H1 (cell line): ENCODE measurements around the gene NUBP2. TPM values are rescaled to one million over a fixed set of nuclear protein-coding genes. Genes with fewer than 3 reads are reported as not detected.

Source experiments
- CTCF ChIA-PET: fragments of 300-600 bp; sonication (Branson Sonifier 250); formaldehyde crosslinking; loops from one replicate; lab custom pipeline; 2021; ENCODE audit not compliant: partially characterized antibody; lab: Charles Lee
- POLR2A ChIA-PET: fragments of 300-600 bp; sonication (Branson Sonifier 250); formaldehyde crosslinking; loops from one replicate; lab custom pipeline; 2021; ENCODE audit warnings: inconsistent platforms; ENCODE audit not compliant: partially characterized antibody; lab: Charles Lee
- DNase-seq, 2 experiments: peaks; one replicate each; pipeline versions ENCODE4 v3.0.0 to v3.0.0-alpha.2; 2010 to 2022; ENCODE audit warnings: low spot score in 2 of 2, low read depth in 1 of 2, mixed read lengths in 1 of 2
- FAIRE-seq: peaks from 2 replicates; lab custom pipeline; 2011; peaks lifted over from hg19 to GRCh38; lab: Jason Lieb, UNC
- H2AFZ ChIP-seq: 2 replicates; pipeline ENCODE4 v1.8.1; 2012; ENCODE audit warnings: low read length, inconsistent platforms
- H2AK5ac ChIP-seq: 2 replicates; pipeline ENCODE4 v1.6.1; 2013; ENCODE audit warnings: low read depth, low read length
- H2BK120ac ChIP-seq: replicated peaks from 2 replicates; pipeline ENCODE3; 2013; ENCODE audit warnings: low read depth, low read length, inconsistent platforms
- H2BK12ac ChIP-seq: 2 replicates; pipeline ENCODE4 v1.6.1; 2013; ENCODE audit warnings: low read depth, low read length
- H2BK15ac ChIP-seq: 2 replicates; pipeline ENCODE4 v1.6.1; 2013; ENCODE audit warnings: low read length
- H2BK20ac ChIP-seq: 2 replicates; pipeline ENCODE4 v1.6.1; 2013; ENCODE audit warnings: low read length
- H2BK5ac ChIP-seq: 2 replicates; pipeline ENCODE4 v1.6.1; 2013; ENCODE audit warnings: low read depth, low read length
- H3K14ac ChIP-seq: 2 replicates; pipeline ENCODE4 v1.6.1; 2013; ENCODE audit warnings: inconsistent platforms; ENCODE audit not compliant: insufficient read length
- H3K18ac ChIP-seq: 2 replicates; pipeline ENCODE4 v1.6.1; 2013; ENCODE audit warnings: low read length; ENCODE audit errors: extremely low read depth
- H3K23ac ChIP-seq: 2 replicates; pipeline ENCODE4 v1.6.1; 2013; ENCODE audit warnings: inconsistent platforms; ENCODE audit not compliant: insufficient read length
- H3K23me2 ChIP-seq: 2 replicates; pipeline ENCODE4 v1.6.1; 2013; ENCODE audit warnings: low read depth, low read length
- H3K27ac ChIP-seq: 2 replicates; pipeline ENCODE4 v1.6.1; 2011; ENCODE audit warnings: low read depth, low read length, inconsistent platforms
- H3K27me3 ChIP-seq, 4 experiments: replicated peaks in 1 of 4; 1 replicate in 1 of 4; 2 replicates in 3 of 4; pipeline versions ENCODE4 v1.6.1 to v1.8.1; 2011 to 2013; ENCODE audit warnings: low read length in 3 of 4, mild to moderate bottlenecking in 3 of 4, inconsistent platforms in 2 of 4, mixed read lengths in 2 of 4, moderate library complexity in 1 of 4; ENCODE audit not compliant: control insufficient read depth in 3 of 4, insufficient read depth in 3 of 4; ENCODE audit errors: extremely low read depth in 1 of 4
- H3K36me3 ChIP-seq, 4 experiments: 2 replicates each; pipeline versions ENCODE4 v1.6.1 to v1.8.1; 2011 to 2013; ENCODE audit warnings: mild to moderate bottlenecking in 4 of 4, low read length in 3 of 4, moderate library complexity in 2 of 4, control low read depth in 1 of 4, inconsistent platforms in 1 of 4; ENCODE audit not compliant: insufficient read depth in 4 of 4, control insufficient read depth in 2 of 4
- H3K4ac ChIP-seq: replicated peaks from 2 replicates; pipeline ENCODE3; 2013; ENCODE audit warnings: low read length, low read depth, mixed read lengths, inconsistent platforms; ENCODE audit not compliant: insufficient read length
- H3K4me1 ChIP-seq, 4 experiments: replicated peaks in 1 of 4; 1 replicate in 1 of 4; 2 replicates in 3 of 4; pipeline versions ENCODE4 v1.6.1 to v1.8.1; 2011 to 2013; ENCODE audit warnings: low read length in 3 of 4, inconsistent platforms in 2 of 4, mixed read lengths in 1 of 4; ENCODE audit not compliant: insufficient read depth in 4 of 4, control insufficient read depth in 3 of 4
- H3K4me2 ChIP-seq, 2 experiments: 2 replicates each; pipeline versions ENCODE4 v1.6.1 to v1.8.1; 2011 to 2013; ENCODE audit warnings: low read depth in 2 of 2, low read length in 2 of 2, control low read depth in 1 of 2, inconsistent platforms in 1 of 2, mild to moderate bottlenecking in 1 of 2; ENCODE audit not compliant: insufficient read depth in 1 of 2
- H3K4me3 ChIP-seq, 4 experiments: fragments of 200-600, 300-600 bp in 1 of 4; sonication (generic), shearing (Covaris generic), sonication (Bioruptor Twin) in 1 of 4; 2 replicates each; pipeline versions ENCODE4 v1.5.1 to v1.8.1; 2011 to 2016; ENCODE audit warnings: low read length in 4 of 4, low read depth in 3 of 4, control low read depth in 2 of 4, inconsistent platforms in 2 of 4, mild to moderate bottlenecking in 2 of 4, mixed read lengths in 1 of 4, moderate library complexity in 1 of 4; ENCODE audit not compliant: insufficient read depth in 2 of 4; ENCODE audit errors: extremely low read depth in 1 of 4
- H3K56ac ChIP-seq: replicated peaks from 2 replicates; pipeline ENCODE3; 2013; ENCODE audit warnings: low read depth, mild to moderate bottlenecking, mixed read lengths, low read length, inconsistent platforms; ENCODE audit not compliant: insufficient read length
- H3K79me1 ChIP-seq: 2 replicates; pipeline ENCODE4 v1.6.1; 2013; ENCODE audit warnings: low read depth, low read length, control low read depth
- H3K79me2 ChIP-seq, 2 experiments: 2 replicates each; pipeline versions ENCODE4 v1.6.1 to v1.8.1; 2012 to 2013; ENCODE audit warnings: low read length in 2 of 2, mild to moderate bottlenecking in 2 of 2, inconsistent platforms in 1 of 2; ENCODE audit not compliant: insufficient read depth in 2 of 2, control insufficient read depth in 1 of 2
- H3K9ac ChIP-seq, 4 experiments: replicated peaks in 1 of 4; 1 replicate in 1 of 4; 2 replicates in 3 of 4; pipeline versions ENCODE4 v1.6.1 to v1.8.1; 2011 to 2013; ENCODE audit warnings: low read depth in 3 of 4, low read length in 3 of 4, control low read depth in 2 of 4, mild to moderate bottlenecking in 2 of 4, moderate library complexity in 2 of 4, inconsistent platforms in 1 of 4; ENCODE audit errors: extremely low read depth in 1 of 4
- H3K9me3 ChIP-seq, 2 experiments: 2 replicates each; pipeline versions ENCODE4 v1.6.1 to v1.8.1; 2012 to 2013; ENCODE audit warnings: mild to moderate bottlenecking in 2 of 2, moderate library complexity in 2 of 2, control low read depth in 1 of 2, inconsistent platforms in 1 of 2, low read depth in 1 of 2, low read length in 1 of 2, mixed read lengths in 1 of 2; ENCODE audit not compliant: insufficient read depth in 2 of 2
- H4K20me1 ChIP-seq, 2 experiments: replicated peaks in 1 of 2; 2 replicates each; pipeline versions ENCODE3 to v1.8.1; 2011 to 2013; ENCODE audit warnings: inconsistent platforms in 2 of 2, low read length in 2 of 2, mild to moderate bottlenecking in 1 of 2; ENCODE audit not compliant: insufficient read depth in 2 of 2, control insufficient read depth in 1 of 2
- H4K5ac ChIP-seq: 2 replicates; pipeline ENCODE4 v1.6.1; 2013; ENCODE audit warnings: low read length, low read depth, mixed read lengths, inconsistent platforms; ENCODE audit not compliant: insufficient read length
- H4K8ac ChIP-seq: 2 replicates; pipeline ENCODE4 v1.8.0; 2013; ENCODE audit warnings: mild to moderate bottlenecking, moderate library complexity, low read length, inconsistent platforms; ENCODE audit not compliant: insufficient read depth; ENCODE audit errors: extremely low read depth
- H4K91ac ChIP-seq: replicated peaks from 2 replicates; pipeline ENCODE3; 2013; ENCODE audit warnings: low read length, mixed read lengths, inconsistent platforms; ENCODE audit not compliant: insufficient read length
- JUN ChIP-seq: IDR thresholded peaks from 2 replicates; pipeline ENCODE4 v1.6.1; 2011; ENCODE audit warnings: low read depth, mild to moderate bottlenecking, improper control_type of control experiment, low read length
- RBBP5 ChIP-seq: IDR thresholded peaks from 2 replicates; pipeline ENCODE4 v1.7.1; 2012; ENCODE audit warnings: low read depth, mild to moderate bottlenecking, inconsistent platforms, low read length, moderate library complexity, borderline replicate concordance
- WGBS, 2 experiments: shearing (Covaris generic) in 1 of 2; methylation state at CpG; one replicate each; pipeline versions ENCODE4 v1.1.6 to v1.1.7; 2013 to 2015; ENCODE audit warnings: low lambda C conversion rate in 2 of 2, mixed read lengths in 2 of 2, inconsistent platforms in 1 of 2, low coverage in 1 of 2, missing lambda C conversion rate in 1 of 2; ENCODE audit not compliant: insufficient replicate concordance in 2 of 2, insufficient coverage in 1 of 2, insufficient read length in 1 of 2; ENCODE audit errors: extremely low coverage in 1 of 2, missing lambda C conversion rate in 1 of 2; 5-methylcytosine and 5-hydroxymethylcytosine counted together
- polyA plus RNA-seq, 7 experiments: library from polyadenylated mRNA; depleted of rRNA in 3 of 7; stranded (reverse) in 5 of 7; unstranded in 2 of 7; fragments of >200 nt in 5 of 7; fragments of 200-250 nt in 2 of 7; gene quantifications; 1 replicate in 5 of 7; 2 replicates in 1 of 7; 4 replicates in 1 of 7; pipeline versions ENCODE4 v1.2.1 to v1.2.3, GENCODE V29; 2011 to 2013; ENCODE audit warnings: missing spikeins in 2 of 7, mixed read lengths in 2 of 7
- total RNA-seq: library from RNA; stranded (reverse); fragmentation: NEBNext Ultra II Directional; extraction: Animal tissue kit (Norgen Biotek cat#: 25700); gene quantifications from 2 replicates; pipeline ENCODE4 v1.2.1, GENCODE V29; 2021
- TF ChIP-seq, protein P1 (sequence below): IDR thresholded peaks from 2 replicates; pipeline ENCODE4 v1.6.1; 2012; ENCODE audit warnings: inconsistent platforms

The NUBP2 gene
- total and polyA plus RNA-seq, 2 of the 8 experiments (the other 6 are each of a cell fraction or from before 2014, with no cell fraction given): 70.3 to 96.9 TPM

DNA sequence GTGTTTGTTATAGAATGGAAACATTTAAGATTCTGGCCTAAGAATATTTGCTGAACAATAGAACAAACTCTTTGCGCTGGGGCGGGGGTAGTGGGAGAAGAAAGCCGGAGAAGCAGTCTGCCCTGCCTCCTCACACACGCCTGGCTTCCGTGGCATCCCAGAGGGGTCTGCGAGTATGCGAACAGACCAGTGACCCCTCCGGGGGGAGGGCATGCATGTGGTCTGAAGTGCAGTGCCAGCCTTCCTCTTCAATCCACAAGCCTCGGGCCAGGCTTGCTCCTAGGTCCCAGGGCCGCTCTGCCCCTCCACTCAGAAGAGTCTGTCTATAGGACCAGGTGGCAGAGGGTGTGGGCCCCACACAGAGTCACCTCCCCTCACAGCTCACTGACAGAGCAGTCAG is 24.9 kb downstream of the NUBP2 start:
- Histone ChIP-seq H2BK120ac (no peak overlapping the region), H3K79me2 (no peaks in the 10 kb centered on the region), H3K23ac (no peak overlapping the region), H3K4me2 (no peak overlapping the region), H3K36me3 (no peaks in the 10 kb centered on the region; a peak in 1 of 8 replicates), H2AK5ac (no peak overlapping the region), H2BK5ac (no peak overlapping the region), H3K9ac (no peak overlapping the region)
- FAIRE-seq: no peak
- TF ChIP-seq, protein P1, sequence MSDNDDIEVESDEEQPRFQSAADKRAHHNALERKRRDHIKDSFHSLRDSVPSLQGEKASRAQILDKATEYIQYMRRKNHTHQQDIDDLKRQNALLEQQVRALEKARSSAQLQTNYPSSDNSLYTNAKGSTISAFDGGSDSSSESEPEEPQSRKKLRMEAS: no peak
- no peak for TF ChIP-seq JUN
- no peak for TF ChIP-seq RBBP5
- TF ChIP-seq, all 59 proteins: peak for 0
- POLR2A ChIA-PET: no interaction called here
- Histone ChIP-seq H4K5ac (no peak overlapping the region), H3K4me3 (no peak overlapping the region), H2BK15ac (no peak overlapping the region), H3K4me1 (no peaks in the 10 kb centered on the region; a peak in 2 of 7 replicates), H3K27ac (no peak overlapping the region), H2AFZ (no peak overlapping the region), H3K18ac (no peak overlapping the region), H3K14ac (no peak overlapping the region), H3K56ac (no peak overlapping the region), H4K8ac (no peak overlapping the region), H2BK12ac (no peak overlapping the region), H2BK20ac (no peak overlapping the region), H4K20me1 (no peaks in the 10 kb centered on the region), H3K4ac (no peak overlapping the region), H3K9me3 (peaks cover 3 to 6% of the 10 kb centered on the region in 2 experiments; a peak in 1 of 4 replicates), H3K79me1 (no peaks in the 10 kb centered on the region), H3K27me3 (no peaks in the 10 kb centered on the region), H3K23me2 (no peaks in the 10 kb centered on the region), H4K91ac (no peak overlapping the region)
- CTCF ChIA-PET: interaction anchor here (0.7 kb wide), 2 partner anchors 106 to 261 kb away, joined by 3 read pairs; no protein-coding TSS in a partner anchor
- no peak for DNase-seq
- 89% methylated on average over 10 of the region's 10 CpGs; no CpG with 5 or more reads in 1 of the 2 experiments for WGBS, 2 experiments
